Fibroblast of skin of back (primary cell): ENCODE measurements around the gene GRP. TPM values are rescaled to one million over a fixed set of nuclear protein-coding genes. Genes with fewer than 3 reads are reported as not detected.

Source experiments
- DNase-seq: peaks from one replicate; pipeline ENCODE4 v3.0.0-alpha.2; 2013
- polyA plus RNA-seq, 2 experiments: library from polyadenylated mRNA; unstranded; fragments of 120-200 nt; gene quantifications; one replicate each; pipeline ENCODE4 v1.2.1, GENCODE V29; 2013; ENCODE audit not compliant: insufficient read length in 2 of 2

GRP gene
- not detected for polyA plus RNA-seq (2013, experiment 1 of 2; ENCODE audit: insufficient read length)
- polyA plus RNA-seq (2013, experiment 2 of 2; ENCODE audit: insufficient read length) = not detected

DNA sequence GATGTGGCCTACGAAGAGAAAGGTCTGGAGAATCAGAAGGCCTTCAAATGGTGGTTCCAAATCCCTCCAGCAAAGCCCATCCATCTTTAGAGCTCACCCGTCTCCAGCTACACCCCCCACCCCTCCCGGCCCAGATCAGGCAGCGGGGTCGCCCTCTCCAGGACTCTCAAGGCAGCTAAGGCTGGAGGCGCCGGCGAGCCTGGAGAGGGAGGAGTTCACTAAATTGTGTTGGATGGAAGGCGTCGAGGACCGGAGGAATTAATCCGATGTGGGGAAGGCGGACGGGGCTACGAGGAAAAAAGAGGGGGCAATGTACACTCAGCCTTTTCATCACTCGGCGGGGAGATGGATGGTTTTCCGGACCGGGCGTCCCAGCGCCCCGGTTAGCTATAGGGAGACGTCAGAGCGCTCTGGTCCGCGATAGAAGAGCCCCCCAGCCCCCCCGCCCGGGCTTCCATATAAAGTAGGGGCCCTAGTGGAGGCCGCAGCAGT lies at the start of gene GRP:
TSS of gene GRP (plus strand) at position 487 of the 492 bp plus-strand sequence. CDS start 108 bp downstream, outside the sequence.
- no peak for DNase-seq

DNA sequence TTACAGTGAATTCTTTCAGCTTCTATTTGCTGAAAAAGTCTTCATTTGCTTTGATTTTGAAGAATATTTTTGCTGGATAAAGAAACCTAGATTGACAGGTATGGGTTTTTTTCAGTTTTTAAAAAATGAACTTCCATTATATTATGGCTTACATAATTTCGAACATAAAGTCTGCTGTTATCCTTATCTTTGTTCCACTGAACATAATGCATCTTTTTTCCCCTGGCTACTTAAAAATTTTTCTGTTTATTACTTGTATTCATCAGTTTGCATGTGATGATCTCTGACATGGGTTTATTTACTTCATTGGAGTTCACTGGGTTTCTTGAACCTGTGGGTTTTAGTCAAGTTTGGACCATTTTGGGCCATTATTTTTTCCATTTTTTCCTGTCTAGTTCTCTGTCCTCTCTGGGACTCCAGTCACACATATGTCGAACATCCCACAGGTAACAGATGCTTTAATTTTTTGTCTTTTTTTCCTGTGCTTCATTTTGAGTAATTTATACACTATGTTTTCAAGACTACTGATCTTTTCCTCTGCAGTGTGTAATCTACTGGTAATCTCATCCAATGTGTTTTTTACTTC lies 47.2 kb upstream of the GRP start:
- DNase-seq = no peak

DNA sequence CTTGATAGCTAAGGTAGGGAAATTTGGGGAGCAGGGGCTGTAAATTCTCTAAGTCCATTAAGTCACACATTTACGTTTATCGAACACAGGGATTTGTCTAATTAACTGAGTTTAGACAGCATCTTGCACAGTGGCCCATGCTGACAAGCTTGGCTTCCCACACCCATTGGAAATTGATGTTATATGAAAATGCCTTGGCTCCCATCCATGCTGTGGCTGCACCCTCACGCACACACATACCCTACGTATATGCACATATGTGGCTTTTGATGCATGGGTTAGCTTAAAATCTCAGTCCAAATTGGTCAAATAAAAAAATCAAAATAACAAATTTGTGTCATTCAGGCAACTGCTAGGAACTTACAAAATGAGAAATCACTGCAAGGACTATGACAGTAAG lies 42.5 kb upstream of the GRP start:
- no peak for DNase-seq

DNA sequence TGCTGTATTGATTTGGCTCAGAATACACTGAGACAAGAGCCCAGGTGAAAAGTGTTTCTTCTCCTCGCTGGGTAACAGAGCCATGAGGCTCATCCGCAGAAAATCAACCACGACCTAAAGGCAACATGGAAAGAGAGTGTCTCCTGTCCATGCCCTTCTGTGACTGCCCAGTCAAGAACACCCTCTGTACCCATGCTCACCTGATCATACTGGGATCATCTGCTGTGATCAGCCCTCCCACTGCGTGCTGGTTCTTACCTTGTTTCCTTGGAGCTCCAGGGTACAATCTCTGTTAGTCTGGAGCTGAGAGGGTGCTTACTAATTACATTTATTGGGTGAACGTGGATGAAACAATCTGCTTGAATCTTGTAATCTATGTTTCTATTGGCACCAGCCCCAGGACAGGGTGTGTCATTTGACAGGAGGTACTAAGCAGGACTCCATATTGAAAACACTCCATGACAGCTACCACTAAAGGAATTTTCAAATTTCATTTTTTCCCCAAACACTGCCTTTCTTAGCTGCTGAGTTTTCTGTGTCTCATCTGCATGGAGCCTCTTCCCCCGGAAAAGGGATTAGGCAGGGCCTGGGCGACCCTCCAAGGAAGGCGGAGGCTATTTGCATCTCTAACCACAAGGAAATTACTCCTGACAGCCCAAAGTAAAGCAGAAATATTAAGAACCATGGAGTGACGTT lies 39.7 kb upstream of the GRP start:
- DNase-seq = peak; percentile 73

DNA sequence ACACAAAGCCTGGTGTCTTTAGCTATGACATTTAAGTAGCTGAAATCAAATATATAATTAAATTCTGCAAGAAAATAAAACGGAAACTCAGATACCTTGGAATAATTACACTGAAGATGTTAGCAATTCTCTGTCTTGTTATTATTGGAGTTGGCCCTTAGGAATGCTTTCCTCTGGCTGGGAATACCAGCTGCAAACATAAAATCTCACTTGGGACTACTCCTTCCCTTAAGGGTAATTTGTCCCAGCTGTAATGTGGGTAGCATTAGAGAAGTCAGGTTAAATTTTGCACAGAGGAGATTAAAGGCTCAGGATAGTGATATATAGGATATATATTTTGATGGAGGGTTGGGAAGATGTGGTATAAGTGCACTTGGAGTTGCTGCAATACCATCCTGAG lies 37.3 kb upstream of the GRP start:
- DNase-seq = peak; percentile 8

DNA sequence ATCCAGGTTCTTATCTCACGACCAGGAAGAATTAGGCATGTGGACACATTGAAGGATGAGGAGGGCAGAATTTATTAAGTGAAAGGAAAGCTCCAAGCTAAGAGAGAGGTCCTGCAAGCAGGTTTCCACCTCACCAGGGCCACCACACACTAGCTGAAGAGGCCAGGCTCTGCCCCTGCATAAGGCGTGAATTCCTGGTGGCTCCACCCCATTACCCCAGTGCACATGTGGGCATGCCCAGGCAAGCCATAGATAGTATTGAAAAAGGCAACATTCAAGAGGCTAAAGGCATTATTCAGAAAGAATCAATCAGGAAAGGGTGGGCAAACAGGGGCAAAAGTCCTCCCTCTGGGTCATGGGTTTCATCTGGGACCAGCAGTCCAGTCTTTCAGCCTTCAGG lies 30.9 kb upstream of the GRP start:
- DNase-seq = no peak

DNA sequence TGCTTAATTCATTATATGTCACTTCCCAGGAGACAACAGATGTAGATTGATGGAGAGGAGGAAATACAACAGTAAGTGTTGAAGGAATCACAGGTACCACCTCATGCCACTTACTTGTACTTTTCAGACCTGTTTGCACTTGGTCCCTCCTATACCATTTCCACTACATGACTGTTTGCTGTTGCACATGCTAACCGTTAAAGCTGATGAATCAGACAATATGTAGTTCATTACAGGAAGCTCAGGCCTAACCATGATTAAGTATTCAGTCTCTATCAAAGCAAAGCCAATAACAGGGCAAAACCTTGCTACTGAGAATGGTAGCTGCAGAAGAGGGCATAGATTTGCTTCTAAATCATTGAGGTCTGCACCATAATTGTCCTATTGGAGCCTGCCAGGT lies 30.2 kb upstream of the GRP start:
- DNase-seq = peak; percentile 5

DNA sequence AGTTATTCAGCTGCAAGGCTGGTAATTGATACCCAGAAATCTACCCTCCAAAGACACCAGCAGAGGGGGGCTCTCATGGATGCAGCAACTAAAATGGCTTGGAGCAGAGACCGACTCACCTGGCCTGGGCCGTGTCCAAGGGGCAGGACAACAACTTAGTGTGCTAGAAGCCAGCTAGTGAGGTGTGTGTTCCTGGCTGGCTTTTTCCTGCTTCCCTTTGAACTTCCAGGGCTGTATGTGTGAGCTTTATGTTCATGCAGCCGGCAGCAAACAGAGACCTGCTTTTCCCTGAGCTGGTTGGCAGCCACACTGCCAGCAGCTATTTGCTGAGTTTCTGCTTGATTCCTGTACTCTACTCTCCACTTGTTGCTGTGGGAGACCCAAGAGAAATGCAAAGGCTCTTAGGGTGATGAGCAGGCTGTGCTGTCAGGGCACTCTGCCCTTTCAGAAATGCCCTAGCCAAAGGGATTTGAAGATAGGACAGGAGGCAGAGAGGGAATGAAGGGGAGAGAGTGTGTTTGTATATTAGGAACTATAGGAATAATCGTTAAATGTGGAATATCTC lies 23.7 kb upstream of the GRP start:
- DNase-seq = no peak

DNA sequence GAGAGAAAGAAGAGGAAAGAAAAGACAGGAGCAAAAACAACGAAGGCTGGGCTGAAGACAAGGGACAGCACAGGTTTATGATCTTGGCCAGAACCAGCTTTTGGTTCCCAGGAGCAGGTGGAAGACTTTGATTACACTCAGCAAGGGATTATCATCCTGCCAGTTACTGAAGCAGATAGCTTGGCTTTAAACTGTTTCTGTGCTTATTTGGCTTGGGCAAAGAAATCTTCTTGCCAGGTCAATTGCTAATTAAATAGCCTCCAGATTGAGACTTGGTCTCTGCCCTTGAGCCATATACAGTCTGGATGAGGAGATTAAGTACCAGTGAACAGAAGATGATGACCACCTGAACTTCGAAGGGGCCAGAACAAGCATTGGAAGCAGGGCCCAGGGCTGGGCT lies 22.3 kb upstream of the GRP start:
- DNase-seq = no peak

DNA sequence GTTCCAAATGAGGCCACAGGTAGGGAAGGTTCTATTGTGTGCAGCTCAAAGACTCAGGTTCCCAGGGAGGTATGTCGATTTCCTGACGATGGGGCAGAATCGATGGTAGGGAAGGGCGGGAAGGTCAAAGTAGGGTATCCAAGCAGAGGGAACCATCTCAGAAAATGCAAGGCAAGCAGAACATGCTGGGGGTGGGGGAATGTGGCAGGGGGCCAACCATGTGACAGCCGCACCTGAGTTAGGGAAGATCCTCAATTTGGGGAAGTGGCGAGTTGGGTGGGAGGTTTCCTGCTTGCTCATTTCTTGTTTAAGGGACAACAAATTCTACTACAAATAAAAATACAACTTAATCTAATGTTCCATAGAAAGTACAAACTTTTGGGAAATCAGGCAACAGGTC lies 21.7 kb upstream of the GRP start:
- no peak for DNase-seq

DNA sequence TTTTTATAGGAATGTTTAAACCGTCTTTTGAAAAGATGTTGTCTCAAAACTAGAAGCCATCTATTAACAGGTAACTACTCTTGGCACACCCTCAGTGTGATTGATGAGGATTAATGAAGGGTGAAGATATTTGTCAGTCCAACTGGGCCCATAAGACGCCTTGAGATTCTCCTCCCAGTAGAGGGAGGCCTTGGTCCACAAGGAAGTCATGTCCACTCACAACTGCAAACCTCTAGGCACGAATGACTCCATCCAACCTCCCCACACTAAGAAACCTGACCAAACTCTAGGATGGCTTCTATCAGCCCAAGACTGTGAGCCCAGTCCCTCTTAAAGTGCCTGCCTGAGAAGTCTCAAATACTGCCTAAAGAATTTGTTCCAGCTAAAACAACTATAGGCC lies 19.2 kb upstream of the GRP start:
- DNase-seq = peak; percentile 10

DNA sequence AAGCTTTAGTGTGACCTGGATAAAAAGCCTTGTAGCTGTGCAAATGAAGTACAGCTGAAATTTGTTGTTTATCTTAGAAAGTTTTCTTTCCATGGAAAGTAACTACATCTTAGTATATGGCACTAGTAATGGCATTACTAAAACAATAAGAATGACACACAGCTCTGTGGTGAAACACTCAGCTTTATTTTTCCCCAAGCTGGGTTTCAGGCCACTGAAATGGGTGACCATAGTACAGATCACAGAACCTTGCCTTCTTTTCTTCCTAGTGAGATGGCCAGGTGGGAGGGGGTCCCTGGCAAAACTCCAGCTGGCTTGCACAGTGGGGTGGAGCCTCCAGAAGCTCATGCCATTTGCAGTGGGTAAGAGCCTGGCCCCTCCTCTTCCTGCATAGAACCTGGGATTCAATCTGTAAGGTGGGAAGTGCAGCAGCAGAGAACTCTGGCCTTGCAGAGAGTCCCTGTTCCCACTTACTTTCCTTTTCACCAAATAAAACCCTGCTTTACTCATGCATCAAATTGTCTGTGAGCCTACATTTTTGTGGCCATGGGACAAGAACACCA lies 17.6 kb upstream of the GRP start:
- no peak for DNase-seq

DNA sequence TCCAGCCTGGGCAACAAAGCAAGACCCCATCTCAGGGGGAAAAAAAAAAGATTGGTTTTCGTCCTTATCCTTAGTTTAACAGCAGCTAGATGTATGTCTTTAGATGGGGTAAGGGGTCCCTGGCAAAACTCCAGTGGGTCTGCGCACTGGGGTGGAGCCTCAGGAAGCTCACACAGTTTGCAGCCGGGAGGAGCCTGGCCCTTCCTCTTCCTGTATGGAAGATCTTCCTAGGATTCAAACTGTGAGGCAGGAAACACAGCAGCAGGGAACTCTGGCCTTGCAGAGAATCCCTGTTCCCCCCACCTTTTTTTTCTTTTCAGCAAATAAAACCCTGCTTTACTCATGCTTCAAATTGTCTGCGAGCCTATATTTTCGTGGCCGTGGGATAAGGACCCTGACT lies 12.5 kb upstream of the GRP start:
- no peak for DNase-seq

DNA sequence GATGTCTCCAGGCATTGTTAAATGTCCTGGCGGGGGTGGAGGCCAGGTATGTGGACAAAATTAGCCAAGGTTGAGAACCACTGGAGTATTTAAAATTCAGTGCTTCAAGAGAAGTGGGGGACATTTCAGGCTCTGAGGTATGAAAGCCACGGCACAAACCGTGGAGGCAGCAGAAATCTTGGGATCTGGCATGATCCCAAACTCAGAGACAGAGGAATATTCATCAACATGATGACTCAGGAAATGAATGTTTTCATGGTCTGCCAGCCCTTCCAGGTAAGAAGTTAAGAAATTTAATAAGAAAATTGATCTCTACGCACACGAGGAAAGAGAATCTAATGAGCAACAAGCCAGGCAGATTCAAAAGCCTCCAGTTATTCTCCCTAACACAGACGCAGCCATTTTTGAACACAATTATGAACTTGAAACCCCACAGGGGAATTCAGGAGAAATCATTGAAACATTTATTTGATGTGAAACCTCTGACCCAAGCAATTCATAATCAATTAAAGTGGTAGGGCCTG lies 11.3 kb upstream of the GRP start:
- no peak for DNase-seq

DNA sequence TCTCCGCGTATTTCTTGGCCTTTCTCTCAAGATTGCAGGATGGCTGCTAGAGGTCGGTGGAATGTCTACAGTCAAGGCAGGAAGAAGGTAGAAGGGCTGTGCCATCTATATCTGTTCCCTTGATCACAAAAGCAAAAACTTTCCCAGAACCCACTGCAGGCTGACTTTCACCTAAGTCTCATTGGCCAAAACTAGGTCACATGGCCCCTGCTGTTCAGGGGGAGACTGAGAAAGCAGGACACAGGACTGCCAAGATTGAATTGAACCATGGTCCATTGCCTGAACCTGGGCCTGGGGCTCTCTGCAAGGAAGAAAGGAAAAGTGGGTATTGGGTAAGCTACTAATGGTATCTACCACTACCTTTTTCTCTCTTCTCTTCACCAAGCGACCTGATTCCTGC lies 9.7 kb upstream of the GRP start:
- no peak for DNase-seq

DNA sequence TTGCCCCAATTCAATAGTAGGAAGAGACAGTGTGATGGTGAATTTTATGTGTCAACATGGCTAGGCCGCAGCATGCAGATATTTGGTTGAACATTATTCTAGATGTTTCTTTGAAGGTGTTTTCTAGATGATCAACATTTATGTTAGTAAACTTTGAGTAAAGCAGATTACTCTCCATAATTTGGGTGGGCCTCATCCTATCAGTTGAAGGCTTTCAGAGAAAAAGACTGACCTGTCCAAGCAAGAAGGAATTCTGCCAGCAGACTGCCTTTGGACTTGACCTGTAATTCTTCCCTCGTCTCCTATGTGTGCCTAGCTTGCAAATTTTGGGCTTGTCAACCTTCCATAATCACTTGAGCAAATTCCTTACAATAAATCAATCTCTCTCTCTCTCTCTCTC lies 8.3 kb upstream of the GRP start:
- DNase-seq = no peak

DNA sequence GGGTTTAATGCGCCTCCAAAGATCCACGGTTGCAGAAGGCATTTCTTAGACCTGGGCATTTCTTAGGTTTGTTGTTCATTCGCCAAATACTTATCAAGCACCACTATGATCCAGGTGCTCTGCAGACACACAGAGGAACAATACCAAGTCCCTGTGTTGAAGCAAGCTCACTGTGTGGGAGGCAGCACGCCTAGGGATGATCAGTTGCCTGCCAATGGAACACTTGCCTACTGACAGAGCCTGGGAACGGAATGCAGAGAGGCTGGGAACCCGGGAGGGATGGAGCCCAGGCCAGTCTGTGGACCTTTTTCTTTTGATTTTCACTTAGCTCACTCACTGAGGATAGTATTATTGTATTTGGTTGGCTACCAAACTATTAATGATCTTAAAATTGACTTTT lies 1.9 kb upstream of the GRP start:
- no peak for DNase-seq

DNA sequence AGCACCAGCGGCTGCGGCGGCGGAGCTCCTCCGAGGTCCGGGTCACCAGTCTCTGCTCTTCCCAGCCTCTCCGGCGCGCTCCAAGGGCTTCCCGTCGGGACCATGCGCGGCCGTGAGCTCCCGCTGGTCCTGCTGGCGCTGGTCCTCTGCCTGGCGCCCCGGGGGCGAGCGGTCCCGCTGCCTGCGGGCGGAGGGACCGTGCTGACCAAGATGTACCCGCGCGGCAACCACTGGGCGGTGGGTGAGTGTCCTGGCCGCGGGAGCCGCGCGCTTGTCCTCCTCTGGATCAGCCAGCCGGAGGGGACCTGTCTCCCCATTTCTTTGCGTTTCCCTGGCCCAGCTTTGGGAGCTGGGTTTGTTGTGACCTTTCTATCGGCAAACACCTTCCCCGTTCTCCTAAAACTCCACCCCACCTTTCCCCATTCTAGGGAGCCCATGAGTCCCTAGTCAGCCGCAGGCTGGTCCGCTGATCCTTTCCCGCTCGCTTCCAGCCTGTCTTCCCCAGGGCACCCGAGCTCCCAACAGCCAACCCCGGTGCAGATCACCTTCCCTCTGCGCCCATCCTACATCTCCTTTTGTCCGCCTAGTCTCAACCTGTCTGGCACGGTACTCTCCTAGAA lies 316 bp downstream of the GRP start:
- peak; percentile 18 for DNase-seq

DNA sequence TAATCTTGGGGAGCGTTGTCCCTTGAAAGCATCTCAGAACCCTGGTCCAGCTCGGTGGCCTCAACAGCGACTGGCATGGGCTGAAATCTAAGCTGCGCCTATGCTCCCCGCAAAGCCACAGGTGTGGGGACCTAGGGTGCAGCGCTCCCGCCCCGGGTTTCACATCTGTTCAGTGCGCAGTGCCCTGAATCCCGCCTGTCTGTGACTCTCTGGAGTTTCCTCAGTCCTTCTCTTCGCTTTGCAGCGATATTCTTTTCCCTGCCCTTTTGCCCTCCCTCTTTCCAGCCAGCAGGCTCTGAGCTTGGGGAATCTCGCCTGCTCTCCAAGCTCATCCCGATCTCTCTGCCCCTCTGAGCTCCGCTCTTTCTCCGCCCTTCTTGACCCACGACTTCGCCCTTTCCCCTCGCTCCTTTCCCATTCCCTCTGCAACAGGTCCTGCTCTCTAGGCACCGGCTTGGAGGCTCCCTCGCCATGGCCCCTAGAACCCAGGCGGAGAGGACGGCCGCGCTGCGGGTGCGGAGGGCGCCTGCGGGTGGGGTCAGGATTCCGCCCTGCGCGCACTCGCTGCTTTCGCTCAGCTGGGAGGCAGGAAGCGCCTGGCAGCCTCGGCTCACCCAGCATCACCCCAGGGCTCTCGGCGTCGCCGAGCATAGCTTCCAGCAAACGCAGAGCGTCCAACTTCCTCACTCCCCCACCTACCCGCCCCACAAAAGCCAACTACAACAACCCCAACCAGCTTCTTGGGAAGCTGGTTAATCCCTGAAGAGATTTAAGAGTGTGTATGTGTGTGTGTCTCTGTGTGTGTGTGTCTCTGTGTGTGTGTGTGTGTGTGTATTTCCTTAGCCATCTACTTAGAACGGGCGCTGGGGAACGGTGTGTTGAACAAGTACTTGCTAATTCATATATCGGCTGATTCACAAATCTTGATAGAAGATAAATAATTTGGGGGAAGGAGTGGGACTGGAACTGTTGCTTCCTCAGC lies 1.1 kb downstream of the GRP start:
- peak; percentile 24 for DNase-seq

DNA sequence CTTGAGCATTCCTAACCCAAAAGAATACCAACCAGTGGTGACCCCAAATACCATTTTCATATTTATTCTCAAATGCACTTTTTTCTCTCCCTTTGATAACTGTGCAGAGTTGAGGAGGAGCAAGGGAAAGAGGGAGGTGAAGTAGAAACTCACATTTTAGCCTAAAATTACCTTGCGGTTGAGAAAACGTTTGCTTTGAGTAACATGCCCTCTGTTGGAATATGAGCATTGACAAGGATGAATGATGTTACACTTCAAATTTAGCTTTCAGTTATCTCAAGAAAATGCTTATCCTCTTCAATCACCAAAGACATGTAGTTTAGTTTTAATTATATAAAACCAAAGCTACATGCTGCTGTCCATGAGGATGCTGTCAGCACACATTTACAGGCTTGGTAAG lies 2.4 kb downstream of the GRP start:
- no peak for DNase-seq

DNA sequence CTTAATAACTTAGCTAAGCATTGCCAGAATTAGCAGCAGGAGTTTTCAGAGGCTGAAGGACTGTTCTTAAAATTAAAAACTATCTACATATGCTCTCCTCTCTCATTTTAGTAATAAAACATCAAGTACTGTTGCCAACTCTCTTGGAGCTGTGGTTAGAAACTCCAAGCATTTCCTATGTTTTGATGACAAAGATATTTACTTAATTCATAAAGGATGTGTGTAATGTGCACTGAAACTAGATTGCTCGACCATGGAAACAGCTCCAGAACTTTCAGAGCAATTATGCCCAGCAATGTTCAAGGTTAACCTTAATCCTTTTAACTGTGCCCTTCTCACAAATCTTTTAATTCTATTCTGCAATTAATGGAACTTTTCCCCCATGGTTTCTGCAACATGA lies 8.4 kb downstream of the GRP start:
- DNase-seq = peak; percentile 66

DNA sequence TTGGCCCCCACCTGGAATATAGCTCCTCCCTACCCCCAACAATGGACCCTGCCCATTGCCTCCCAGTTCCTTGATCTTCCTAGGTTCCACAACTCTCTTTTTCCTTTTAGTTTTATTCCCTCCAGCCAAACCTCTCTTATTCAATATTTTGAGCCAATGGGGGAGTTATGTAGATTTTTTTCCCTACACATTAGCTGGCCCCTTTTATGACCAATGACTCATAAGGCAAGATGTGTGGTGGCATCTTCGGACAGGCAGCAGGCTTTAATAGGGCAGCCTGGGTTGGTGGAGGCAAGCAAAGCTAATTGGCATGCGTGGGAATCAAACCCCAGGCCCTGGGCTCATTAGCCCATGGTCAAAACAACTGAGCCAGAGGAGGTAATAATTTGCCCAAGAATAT lies 9.2 kb downstream of the GRP start:
- peak; percentile 15 for DNase-seq
